COLO668 (cell line): ENCODE results near the gene BRSK1.

Source experiments
- DNase-seq: peaks from one replicate; lab custom pipeline; 2025; ENCODE audit not compliant: unreplicated experiment; lab: John Stamatoyannopoulos, UW

BRSK1 gene

DNA sequence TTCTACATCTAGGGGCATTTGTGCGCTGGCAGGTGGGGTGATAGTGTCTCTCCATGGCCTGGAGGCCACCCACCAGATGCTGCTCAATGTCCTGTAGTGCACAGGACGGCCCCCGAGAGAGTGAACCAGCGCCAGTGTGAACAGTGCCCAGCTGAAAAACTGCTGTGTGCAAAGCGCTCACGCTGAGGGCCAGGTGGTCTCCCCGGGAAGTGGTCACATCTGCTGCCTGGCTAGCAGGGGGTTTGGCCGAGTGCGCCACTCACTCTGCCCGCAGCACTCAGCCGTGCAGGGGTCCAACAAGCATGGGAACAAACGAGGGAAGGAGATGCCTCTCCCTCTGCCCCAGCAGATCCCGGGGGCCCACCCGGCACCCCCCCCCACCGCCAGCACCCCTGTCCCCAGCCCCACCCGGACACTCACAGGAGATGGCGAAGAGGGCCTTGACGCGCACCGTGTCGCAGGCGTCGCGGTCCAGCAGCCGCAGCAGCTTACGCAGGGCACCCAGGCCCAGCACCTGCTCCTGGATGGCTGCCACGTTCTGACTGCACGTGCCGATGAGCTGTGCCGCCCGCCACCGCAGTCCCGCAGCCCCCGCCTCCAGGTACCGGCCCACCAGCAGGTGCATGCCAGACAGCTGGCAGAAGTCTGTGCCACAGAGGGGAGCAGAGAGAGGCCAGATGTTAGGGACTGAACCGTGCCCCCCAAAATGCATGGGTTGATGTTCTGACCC lies 9.7 kb upstream of the BRSK1 start:
- no peak for DNase-seq

DNA sequence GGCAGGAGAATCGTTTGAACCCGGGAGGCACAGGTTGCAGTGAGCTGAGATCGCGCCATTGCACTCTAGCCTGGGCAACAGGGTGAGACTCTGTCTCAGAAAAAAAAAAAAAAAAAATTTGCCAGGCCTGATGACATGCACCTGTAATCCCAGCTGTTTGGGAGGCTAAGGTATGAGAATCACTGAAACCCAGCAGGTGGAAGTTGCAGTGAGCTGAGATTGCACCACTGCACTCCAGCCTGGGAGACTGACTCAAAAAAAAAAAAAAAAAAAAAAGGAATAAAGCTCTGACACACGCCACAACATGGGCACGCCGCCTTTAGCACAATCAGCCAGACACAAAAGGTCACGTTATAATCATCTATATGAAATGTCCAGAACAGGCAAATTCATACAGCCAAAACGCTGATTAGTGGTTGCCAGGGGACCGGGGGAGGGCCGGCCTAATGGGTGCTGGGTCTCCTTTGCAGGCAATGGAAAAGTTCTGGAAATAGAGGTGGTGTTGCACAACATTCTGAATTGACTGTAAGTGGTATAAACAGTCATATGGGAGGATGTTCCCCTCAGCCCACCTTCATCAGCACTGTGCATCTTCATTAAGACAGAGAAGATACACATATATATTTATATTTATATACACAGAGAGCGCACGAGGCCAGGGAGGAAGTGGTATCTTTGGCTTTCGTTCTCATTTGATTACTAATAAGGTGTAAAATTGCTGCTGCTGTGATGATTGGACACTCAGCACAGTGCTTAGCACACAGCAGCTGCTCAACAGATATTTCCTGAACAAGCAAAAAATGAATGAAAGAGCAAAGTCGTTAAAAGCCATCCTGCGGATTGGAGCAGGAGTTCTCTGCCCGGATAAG lies 7.7 kb upstream of the BRSK1 start:
- DNase-seq: no peak

DNA sequence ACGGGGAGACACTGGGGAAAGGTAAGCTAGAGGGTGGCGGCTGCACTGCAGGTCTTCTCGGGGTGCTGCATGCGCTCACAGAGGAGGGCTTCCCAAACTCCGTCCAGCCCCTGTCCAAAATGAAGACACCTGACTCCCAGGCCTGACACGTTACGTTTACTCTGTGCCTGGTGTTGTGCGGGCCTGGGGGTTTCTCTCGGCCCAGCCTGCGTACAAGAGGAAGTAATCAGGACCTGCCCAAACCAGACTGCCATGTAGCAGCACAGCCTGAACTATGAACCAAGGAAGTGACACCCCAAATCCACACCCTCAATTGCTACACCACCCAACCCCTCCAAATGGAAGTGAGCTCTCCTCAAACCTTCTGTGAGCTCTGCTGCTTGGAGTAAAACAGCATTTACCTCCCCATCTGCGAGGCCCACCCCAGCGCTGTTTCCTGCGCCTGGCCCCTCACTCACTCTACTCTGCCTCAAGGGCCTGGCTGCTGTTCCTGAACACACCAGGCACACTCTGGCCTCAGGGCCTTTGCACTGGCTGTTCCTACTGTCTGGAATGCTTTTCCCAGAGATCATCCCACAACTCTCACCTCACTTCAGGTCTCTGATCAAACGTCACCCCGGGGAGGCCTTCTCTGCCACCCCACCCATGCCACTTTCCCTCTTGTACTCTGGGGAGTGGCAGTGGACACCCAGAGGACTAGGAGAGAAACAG lies 6.9 kb upstream of the BRSK1 start:
- no peak for DNase-seq

DNA sequence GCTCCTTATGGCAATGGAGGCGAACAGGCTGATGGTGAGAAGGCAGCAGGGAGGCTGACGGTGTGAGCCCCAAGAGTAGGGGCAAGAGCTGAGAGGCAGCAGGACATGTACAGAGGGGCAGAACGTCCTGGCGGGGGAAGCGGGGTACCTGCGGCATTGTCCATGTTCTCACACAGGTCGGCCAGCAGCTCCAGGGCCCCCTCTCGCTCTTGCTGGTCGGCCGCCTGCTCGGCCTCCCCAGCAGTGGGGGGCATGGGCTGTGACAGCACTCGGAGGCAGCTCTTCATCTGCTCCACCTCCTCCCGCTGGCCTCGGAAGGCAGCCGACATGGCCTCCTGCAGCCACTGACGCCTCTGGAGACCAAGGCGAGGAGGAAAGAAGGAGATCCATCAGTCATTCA lies 6.3 kb upstream of the BRSK1 start:
- no peak for DNase-seq

DNA sequence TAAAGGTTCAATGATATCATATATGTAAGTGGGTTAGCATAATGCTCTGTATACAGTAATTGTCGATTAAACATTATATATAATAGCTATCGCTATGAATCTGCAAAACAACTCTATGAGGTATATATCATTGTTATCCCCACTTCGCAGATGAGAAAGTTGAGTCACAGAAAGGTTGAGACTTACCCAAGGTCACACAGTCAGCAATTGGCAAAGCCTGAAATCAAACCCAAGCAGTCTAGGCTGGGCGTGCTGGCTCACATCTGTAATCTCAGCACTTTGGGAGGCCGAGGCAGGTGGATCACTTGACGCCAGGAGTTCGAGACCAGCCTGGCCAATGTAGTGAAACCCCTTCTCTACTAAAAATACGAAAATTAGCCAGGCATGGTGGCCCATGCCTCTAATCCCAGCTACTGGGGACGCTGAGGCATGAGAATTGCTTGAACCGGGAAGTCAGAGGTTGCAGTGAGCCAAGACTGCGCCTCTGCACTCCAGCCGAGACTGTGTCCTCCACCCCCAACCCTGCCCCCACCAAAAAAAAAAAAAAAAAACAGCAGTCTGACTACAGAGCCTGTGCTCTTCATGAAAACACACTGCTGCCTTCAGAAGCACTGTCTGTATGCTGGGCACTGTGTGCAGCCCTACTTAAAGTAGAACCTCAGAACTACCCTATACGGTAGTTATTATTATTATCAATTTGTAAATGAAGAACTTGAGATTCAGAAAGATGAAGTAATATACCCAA lies 5.2 kb upstream of the BRSK1 start:
- DNase-seq: no peak

DNA sequence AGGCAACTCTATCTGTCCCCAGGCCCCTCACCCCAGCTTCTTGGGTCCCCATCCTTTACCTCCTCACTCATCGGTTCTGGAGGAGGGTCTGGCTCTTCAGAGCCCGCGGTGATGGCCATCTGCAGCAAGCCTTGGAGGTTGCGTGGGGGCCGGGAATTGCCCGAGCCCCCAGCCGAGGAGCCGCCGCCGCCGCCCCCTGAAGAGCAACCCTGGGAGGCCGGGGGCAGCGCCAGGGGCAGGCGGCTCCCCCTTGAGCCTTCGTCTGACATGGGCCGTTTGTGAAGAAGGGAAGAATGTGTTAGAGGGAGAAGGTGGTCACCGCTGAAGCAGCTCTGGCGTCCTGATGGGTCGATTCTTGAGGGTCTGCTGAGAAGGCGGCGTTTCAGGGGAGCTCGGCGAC lies 4.5 kb upstream of the BRSK1 start:
- DNase-seq: no peak

DNA sequence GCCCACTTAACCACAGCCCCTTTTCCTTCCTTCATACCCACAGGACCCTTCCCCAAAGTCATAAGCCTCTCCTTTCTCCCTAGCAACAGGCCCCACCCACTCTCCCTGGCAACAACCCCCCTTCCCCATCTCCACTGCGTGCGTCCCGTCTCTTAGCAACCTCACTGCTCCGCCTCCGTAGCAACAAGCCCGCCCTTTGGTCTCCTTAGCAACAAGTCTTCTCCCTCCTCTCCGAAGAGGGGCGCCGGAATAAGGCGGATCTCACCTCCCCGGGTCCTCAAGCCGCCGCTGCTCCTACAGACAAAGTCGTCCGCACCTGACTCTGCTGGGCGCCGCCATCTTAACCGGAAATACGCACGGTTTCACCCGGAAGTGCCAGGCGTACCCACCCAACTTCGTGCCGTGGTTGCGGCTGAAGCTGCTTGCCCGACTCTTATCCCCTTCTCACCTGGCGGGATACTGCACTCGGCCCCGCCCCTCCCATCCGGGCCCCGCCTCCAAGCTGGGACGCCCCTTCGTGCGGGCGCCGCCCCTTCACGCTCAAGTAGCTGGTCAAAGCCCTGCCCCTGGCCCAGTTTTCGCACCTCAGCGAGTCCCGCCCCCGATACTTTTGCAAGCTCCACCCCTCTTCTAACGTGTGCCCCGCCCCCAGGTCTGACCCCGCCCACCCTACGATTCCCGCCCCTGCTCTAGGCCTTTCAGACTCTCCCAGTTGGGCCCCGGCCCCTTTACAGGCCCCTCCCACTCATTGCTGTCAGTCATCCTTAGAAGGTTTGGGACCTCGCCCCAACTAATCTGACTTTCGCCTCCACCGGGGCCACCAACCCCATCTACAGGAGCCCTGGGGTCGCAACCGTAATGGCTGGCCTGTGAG lies 3.8 kb upstream of the BRSK1 start, which contains the start of gene HSPBP1:
HSPBP1 (minus strand) TSS at position 341 of the 874 bp plus-strand sequence. CDS start 502 bp downstream, outside the sequence.
- peak; percentile 94 for DNase-seq

DNA sequence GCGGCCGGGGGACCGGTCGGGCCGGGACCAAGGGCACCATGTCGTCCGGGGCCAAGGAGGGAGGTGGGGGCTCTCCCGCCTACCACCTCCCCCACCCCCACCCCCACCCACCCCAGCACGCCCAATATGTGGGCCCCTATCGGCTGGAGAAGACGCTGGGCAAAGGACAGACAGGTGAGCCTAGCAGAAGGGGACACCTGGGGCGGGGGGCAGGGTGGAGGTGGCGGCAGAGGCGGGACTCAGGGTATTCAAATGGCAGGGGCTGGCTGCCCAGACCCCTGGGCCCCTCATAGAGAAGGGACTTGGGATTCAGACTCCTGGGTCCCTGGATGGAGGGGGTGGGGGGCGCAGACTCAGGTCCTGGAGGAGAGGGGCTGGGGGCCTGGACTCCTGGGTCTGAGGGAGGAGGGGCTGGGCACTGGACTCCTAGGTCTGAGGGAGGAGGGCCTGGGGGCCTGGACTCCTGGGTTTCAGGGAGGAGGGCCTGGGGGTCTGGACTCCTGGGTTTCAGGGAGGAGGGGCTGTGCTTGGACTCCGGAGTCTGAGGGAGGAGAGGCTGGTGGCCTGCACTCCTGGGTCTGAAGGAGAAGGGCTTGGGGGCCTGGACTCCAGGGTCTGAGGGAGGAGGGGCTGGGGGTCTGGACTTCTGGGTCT lies 735 bp downstream of the BRSK1 start:
- DNase-seq: no peak

DNA sequence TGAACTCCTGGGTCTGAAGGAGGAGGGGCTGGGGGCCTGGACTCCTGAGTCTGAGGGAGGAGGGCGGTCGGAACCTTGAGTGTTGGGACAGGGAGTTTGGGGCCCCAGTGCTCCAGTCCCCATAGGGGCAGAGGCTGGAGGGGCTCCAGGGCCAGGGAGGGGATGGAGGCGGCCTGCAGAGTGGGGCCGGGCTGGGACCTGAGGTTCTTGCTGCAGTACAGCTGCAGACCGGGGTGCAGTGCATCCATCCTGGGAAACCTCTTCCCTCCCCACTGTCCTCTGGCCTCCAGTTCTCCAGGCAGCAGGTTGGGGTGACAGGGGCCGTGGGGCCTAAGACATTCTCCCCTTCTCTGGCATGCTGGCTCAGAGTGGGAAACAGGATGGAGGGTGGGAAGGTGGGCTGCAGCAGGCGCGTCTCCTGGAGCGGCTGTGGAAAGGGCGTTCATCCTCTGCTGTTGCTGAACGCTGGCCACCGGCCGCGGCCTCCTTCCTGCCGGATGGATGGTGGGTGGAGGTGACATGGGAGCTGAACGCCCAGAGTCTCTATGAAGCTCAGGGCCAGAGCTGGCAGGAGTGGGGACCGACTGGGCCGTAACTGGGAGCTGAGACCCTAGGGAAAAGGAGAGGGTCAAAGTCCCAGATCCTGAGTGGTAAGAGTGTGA lies 1.6 kb downstream of the BRSK1 start:
- no peak for DNase-seq

DNA sequence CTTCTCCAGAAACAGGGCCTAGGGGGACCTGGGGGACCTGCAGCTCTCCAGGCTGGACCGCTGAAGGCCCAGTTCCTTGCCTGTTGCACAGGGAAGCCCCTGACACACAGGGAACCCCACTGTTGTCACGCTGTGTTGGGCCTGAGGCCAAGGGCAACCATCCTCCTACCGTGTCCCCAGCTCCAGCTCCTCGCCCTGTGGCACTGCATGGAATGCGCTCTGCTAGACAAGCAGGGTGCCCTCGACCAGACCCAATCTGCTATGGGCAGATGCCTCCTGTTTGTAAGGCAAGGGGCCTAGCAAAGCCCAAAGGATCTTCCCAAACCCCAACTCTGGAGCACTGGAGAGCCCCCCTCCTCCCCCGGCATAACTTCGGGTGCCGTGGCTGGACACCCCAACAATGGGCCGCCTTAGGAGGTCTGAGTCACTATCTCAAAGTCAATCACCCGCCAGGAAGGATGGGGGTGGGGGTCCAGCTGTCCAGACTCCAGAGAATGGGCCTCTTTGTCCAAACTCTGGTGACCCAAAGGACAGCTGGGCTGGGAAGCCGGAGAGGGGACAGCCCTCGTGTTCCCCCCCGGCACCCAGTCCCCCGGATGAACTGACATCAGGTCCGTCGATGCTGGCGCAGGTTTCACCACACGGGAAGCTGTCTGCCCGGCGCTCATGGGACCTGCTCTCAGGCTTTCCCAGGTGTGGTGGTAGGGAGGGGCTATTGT lies 3.7 kb downstream of the BRSK1 start:
- no peak for DNase-seq

DNA sequence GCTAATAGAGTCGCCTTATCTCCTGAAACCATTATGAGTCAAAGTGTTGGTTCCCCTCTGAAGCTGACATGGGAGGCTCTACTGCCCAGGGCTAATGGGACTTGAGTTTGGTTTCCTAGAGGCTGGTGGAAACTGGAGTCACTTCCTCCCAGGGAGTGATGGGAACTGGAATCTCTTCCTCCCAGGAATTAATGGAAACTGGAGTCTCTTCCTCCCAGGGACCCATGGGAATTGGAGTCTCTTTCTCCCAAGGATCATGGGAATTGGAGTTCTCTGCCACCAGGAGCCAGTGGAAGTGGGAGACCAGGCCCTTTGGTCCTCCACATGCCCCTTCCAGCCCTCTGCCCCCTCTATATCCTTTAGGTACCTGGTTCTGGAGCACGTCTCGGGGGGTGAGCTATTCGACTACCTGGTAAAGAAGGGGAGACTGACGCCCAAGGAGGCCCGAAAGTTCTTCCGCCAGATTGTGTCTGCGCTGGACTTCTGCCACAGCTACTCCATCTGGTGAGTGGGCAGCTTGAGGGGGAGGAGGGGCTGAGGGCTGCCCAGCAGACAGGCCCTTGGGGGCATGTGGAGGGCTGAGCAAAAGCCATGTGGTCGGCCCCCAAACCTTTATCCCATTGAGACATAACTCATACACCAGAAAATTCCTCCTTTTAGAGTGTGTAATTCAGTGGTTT lies 5.5 kb downstream of the BRSK1 start:
- no peak for DNase-seq

DNA sequence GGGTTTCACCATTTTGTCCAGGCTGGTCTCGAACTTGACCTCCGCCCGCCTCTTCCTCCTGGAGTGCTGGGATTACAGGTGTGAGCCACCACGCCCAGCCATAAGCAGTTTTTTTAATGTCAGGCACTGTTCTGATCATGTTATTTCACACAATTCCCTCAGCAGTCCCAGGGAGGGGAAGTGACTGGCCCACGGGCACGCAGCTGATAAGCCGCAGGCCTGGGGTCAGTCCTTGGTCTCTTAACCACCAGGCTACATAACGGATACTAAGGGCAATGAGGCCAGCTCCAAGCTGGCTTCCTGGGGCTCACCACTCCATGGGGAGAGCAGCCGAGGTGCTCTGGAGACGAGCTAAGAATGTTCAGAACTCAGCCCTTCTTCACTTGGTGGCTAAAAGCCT lies 13.5 kb downstream of the BRSK1 start:
- no peak for DNase-seq

DNA sequence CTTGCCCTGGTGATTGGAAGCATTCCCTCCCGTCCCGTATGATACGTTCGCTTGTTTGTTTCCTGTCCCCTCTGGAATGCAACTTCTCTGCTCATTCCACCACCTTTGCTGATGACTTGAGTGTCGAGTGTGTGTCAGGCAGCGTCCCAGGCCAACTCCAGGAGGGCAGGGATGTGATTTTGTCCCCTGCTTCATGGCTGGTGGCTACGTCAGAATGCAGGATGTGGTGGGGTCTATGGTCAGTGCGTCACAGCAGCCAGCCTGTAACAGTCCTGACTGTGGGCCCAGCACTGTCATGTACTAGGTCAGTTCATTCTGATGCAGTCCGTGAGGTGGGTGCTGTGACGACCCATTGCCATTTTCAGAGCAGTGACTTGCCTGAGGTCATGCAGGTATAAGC lies 16.2 kb downstream of the BRSK1 start:
- no peak for DNase-seq

DNA sequence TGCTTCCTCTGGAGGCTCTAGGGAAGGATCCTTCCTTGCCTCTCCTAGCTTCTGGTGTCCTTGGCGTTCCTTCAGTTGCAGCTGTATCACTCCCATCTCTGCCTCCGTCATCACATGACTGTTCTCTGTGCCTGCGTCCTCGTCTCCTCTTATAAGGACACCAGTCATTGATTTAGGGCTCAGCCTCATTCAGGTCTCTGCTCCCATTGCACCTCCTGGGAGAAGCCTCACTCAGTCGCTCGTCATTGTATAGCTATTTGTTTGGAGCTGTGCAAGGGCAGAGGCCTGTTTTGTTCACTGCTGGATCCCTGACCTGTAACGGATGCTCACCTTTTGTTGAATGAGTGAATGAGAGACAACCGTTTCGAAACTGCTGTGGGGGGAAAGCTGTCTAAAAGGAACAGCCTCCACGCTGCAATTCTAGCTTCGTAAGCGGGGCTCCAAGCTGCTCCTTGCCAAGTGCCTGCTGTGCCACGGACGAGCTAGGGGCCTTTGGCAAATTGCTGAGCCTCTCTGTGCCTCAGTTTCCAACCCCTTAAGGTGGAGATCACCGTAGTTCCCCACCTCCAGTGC lies 17.2 kb downstream of the BRSK1 start:
- no peak for DNase-seq

DNA sequence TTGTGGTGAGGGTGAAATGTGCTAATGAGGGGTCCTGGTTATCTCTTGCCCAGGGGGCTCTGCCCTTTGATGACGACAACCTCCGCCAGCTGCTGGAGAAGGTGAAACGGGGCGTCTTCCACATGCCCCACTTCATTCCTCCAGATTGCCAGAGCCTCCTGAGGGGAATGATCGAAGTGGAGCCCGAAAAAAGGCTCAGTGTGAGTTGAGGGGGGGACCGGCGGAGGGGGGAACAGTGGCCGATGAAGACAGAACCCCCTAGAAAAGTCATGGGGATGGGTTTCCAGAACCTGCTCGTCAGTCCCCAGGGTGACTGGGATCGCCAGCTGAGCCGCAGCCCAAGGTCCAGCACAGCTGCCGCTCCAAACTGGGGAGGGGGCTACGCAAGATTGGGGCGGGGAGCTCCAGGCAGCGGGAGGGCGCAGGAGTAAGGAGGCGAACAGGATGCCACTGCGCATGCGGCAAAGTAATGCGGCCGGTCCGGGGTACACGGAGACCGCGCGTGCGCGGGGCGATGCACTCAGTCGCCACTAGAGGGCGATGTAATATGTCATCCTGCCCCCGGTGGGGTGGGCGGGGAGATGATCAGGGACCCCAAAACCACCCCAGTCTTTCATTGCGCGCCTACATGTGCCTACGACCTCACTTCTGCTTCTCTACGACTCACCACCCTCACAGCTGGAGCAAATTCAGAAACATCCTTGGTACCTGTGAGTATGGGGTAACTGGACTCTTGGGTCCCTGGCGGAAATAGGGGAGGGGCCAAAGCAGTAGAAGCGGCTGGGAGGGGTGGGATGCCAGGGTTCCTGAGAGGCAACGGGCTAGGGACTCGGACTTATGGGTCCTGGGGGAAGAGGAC lies 17.9 kb downstream of the BRSK1 start:
- DNase-seq: peak; percentile 81

DNA sequence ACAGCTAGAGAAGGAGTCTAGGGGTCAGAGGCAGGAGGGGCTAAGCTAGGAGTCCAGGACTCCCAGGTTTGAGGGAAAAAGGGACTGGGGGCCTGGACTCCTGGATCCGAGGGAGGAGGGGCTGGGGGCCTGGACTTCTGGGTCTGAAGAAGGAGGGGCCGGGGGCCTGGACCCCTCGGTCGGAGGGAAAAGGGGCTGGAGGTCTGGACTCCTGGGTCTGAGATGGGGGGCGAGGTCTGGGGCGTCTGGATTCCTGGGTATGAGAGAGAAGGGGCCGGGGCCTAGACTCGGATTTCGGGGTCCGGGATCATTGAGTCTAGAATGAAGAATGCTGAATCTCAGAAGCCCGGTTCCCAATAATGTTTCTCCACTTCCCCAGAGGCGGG lies 18.5 kb downstream of the BRSK1 start:
- no peak for DNase-seq

DNA sequence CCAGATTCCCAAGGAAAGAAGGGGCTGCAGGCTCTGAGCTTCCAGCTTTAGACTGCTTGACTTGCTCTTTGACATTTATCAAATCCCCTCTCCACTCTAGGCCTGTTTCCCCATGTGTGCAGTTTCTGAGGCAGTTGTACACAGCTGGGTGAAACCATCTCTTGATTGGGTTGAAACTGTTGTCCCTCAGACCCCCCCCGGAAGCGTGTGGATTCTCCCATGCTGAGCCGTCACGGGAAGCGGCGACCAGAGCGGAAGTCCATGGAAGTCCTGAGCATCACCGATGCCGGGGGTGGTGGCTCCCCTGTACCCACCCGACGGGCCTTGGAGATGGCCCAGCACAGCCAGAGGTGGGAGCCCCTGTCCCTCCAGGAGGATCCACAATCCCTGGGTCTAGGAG lies 19.7 kb downstream of the BRSK1 start:
- no peak for DNase-seq
